ENCODE results near the gene FOXP2.
A peak's percentile ranks its signal among the peaks of the same experiment; 100 is the strongest.
"Not testable (repeated sequence)": the region's sequence is repeated elsewhere in the genome, so short reads cannot be mapped to it uniquely, and the experiment has no call there.

FOXP2 gene

GRCh38 chr7:114414156-114415063 is at the start of gene FOXP2:
Gene FOXP2 (plus strand): TSS chr7:114414815. CDS start chr7:114426512, 11,697 bp downstream.
- peak within 1 kb of the TSS; percentile 49 for H3K4me3 ChIP-seq (ENCODE audit: control insufficient read depth, low read depth, low read length)
- TF ChIP-seq CTCF (conservative IDR thresholded peaks at IDR 0.05; ENCODE audit: control insufficient read depth, insufficient read depth, low read depth, low read length) = no peak
- DNase-seq (ENCODE audit: low read depth) = peak; percentile 44

GRCh38 chr7:114365791-114366190 is 48.8 kb upstream of the FOXP2 start:
- no peak for DNase-seq (ENCODE audit: low read depth)
- TF ChIP-seq CTCF (conservative IDR thresholded peaks at IDR 0.05; ENCODE audit: control insufficient read depth, insufficient read depth, low read depth, low read length) = no peak
- H3K4me3 ChIP-seq (ENCODE audit: control insufficient read depth, low read depth, low read length) = no peak overlapping the region

GRCh38 chr7:114368492-114368891 is 46.1 kb upstream of the FOXP2 start:
- no peak for DNase-seq (ENCODE audit: low read depth)
- H3K4me3 ChIP-seq (ENCODE audit: control insufficient read depth, low read depth, low read length) = no peak overlapping the region
- no peak for TF ChIP-seq CTCF (conservative IDR thresholded peaks at IDR 0.05; ENCODE audit: control insufficient read depth, insufficient read depth, low read depth, low read length)

- TF ChIP-seq CTCF (conservative IDR thresholded peaks at IDR 0.05; ENCODE audit: control insufficient read depth, insufficient read depth, low read depth, low read length) = no peak
- no peak for DNase-seq (ENCODE audit: low read depth)
- no peak overlapping the region for H3K4me3 ChIP-seq (ENCODE audit: control insufficient read depth, low read depth, low read length)
Observed at GRCh38 chr7:114369294-114369693, 45.3 kb upstream of the FOXP2 start.

- TF ChIP-seq CTCF (conservative IDR thresholded peaks at IDR 0.05; ENCODE audit: control insufficient read depth, insufficient read depth, low read depth, low read length) = no peak
- H3K4me3 ChIP-seq (ENCODE audit: control insufficient read depth, low read depth, low read length) = no peak overlapping the region
- DNase-seq (ENCODE audit: low read depth) = no peak
Observed at GRCh38 chr7:114372619-114373018, 42.0 kb upstream of the FOXP2 start.

- no peak overlapping the region for H3K4me3 ChIP-seq (ENCODE audit: control insufficient read depth, low read depth, low read length)
- no peak for TF ChIP-seq CTCF (conservative IDR thresholded peaks at IDR 0.05; ENCODE audit: control insufficient read depth, insufficient read depth, low read depth, low read length)
- no peak for DNase-seq (ENCODE audit: low read depth)
Observed at GRCh38 chr7:114375907-114376306, 38.7 kb upstream of the FOXP2 start.

GRCh38 chr7:114383946-114384345 is 30.7 kb upstream of the FOXP2 start:
- not testable (repeated sequence) for DNase-seq (ENCODE audit: low read depth)

GRCh38 chr7:114384346-114384745 is 30.3 kb upstream of the FOXP2 start:
- not testable (repeated sequence) for DNase-seq (ENCODE audit: low read depth); H3K4me3 ChIP-seq (ENCODE audit: control insufficient read depth, low read depth, low read length)

More at GRCh38 chr7:114383946-114384345, 30.7 kb upstream of the FOXP2 start:
- H3K4me3 ChIP-seq (ENCODE audit: control insufficient read depth, low read depth, low read length) = not testable (repeated sequence)
